ENCODE measurements around the gene SPTLC2. TPM values are rescaled to one million over a fixed set of nuclear protein-coding genes. Genes with fewer than 3 reads are reported as not detected.

SPTLC2 gene
- total RNA-seq, 6 experiments from 2014 or later: 51.2 to 59.2 (median 52.3) TPM

GRCh38 chr14:77630111-77630510, 13.7 kb upstream of the SPTLC2 start:
- DNase-seq: no peak
- 0 out of 2 replicates have a peak, but pooled peaks cover 5% of the 10 kb centered on the region for H3K4me1 Mint-ChIP-seq (ENCODE audit: low read depth)
- H3K36me3 Mint-ChIP-seq (ENCODE audit: low read depth): peaks cover 17% of the 10 kb centered on the region
- H3K27ac Mint-ChIP-seq: no peak overlapping the region
- H3K9me3 Mint-ChIP-seq: peaks cover 21% of the 10 kb centered on the region
- H3K27me3 Mint-ChIP-seq (ENCODE audit: insufficient read depth): no peaks in the 10 kb centered on the region
- no peak overlapping the region for H3K4me3 Mint-ChIP-seq
- no peak for TF ChIP-seq CTCF (IDR thresholded peaks at IDR 0.05)

- no peak overlapping the region for H3K4me3 Mint-ChIP-seq
- H3K27me3 Mint-ChIP-seq (ENCODE audit: insufficient read depth): no peaks in the 10 kb centered on the region
- H3K36me3 Mint-ChIP-seq (ENCODE audit: low read depth): peaks cover 5% of the 10 kb centered on the region; the same call in 1 of the 2 replicates
- no peak for DNase-seq
- no peak overlapping the region for H3K27ac Mint-ChIP-seq
- TF ChIP-seq CTCF (IDR thresholded peaks at IDR 0.05): no peak
- no peaks in the 10 kb centered on the region for H3K9me3 Mint-ChIP-seq
- 0 out of 2 replicates have a peak, but pooled peaks cover 5% of the 10 kb centered on the region for H3K4me1 Mint-ChIP-seq (ENCODE audit: low read depth)
These were observed 8.9 kb upstream of the SPTLC2 start for GRCh38 chr14:77625360-77625759.

GRCh38 chr14:77623201-77623600, 6.8 kb upstream of the SPTLC2 start:
- Mint-ChIP-seq H3K27ac (no peak overlapping the region), H3K27me3 (ENCODE audit: insufficient read depth) (no peaks in the 10 kb centered on the region; the same call in 1 of the 2 replicates), H3K9me3 (no peaks in the 10 kb centered on the region), H3K36me3 (ENCODE audit: low read depth) (no peaks in the 10 kb centered on the region), H3K4me3 (no peak overlapping the region), H3K4me1 (ENCODE audit: low read depth) (0 out of 2 replicates have a peak, but pooled peaks cover 5% of the 10 kb centered on the region)
- TF ChIP-seq CTCF (IDR thresholded peaks at IDR 0.05): no peak
- DNase-seq: no peak

GRCh38 chr14:77622366-77622961, 6.0 kb upstream of the SPTLC2 start:
- TF ChIP-seq CTCF (IDR thresholded peaks at IDR 0.05): no peak
- no peak for DNase-seq
- H3K4me1 Mint-ChIP-seq (ENCODE audit: low read depth): 0 out of 2 replicates have a peak, but pooled peaks cover 3% of the 10 kb centered on the region
- H3K36me3 Mint-ChIP-seq (ENCODE audit: low read depth): no peaks in the 10 kb centered on the region
- no peaks in the 10 kb centered on the region; the same call in 1 of the 2 replicates for H3K27me3 Mint-ChIP-seq (ENCODE audit: insufficient read depth)
- H3K4me3 Mint-ChIP-seq: no peak overlapping the region
- H3K9me3 Mint-ChIP-seq: no peaks in the 10 kb centered on the region
- H3K27ac Mint-ChIP-seq: no peak overlapping the region

- H3K4me1 Mint-ChIP-seq (ENCODE audit: low read depth): peaks cover 1% of the 10 kb centered on the region
- no peak for TF ChIP-seq CTCF (IDR thresholded peaks at IDR 0.05)
These were observed 3.9 kb upstream of the SPTLC2 start for GRCh38 chr14:77620222-77620870.

More at GRCh38 chr14:77620222-77620870, 3.9 kb upstream of the SPTLC2 start:
- Mint-ChIP-seq H3K9me3 (no peaks in the 10 kb centered on the region), H3K27me3 (ENCODE audit: insufficient read depth) (no peaks in the 10 kb centered on the region; the same call in 1 of the 2 replicates), H3K27ac (no peak overlapping the region), H3K36me3 (ENCODE audit: low read depth) (peaks cover 5% of the 10 kb centered on the region), H3K4me3 (no peak overlapping the region)
- no peak for DNase-seq
